Osteoblast (primary cell): Measurements from ENCODE around the gene ACACB. TPM values are rescaled to one million over a fixed set of nuclear protein-coding genes. Genes with fewer than 3 reads are reported as not detected.
"Not testable (repeated sequence)": the region's sequence is repeated elsewhere in the genome, so short reads cannot be mapped to it uniquely, and the experiment has no call there.

ENCODE experiments used
- DNase-seq: peaks from one replicate; pipeline ENCODE4 v3.0.0; 2011; ENCODE audit warnings: low spot score, mixed read lengths; ENCODE audit not compliant: insufficient read length; ENCODE audit errors: missing footprints
- H2AFZ ChIP-seq: 2 replicates; pipeline ENCODE4 v1.6.0; 2011; ENCODE audit warnings: mild to moderate bottlenecking, low read length
- H3K27ac ChIP-seq: 2 replicates; pipeline ENCODE4 v1.5.1; 2011; ENCODE audit warnings: mild to moderate bottlenecking, low read depth, low read length, moderate library complexity
- H3K27me3 ChIP-seq: 2 replicates; pipeline ENCODE4 v1.6.0; 2012; ENCODE audit warnings: mild to moderate bottlenecking, control low read depth, inconsistent platforms, low read length, moderate library complexity; ENCODE audit not compliant: insufficient read depth
- H3K36me3 ChIP-seq: 2 replicates; pipeline ENCODE4 v1.5.1; 2011; ENCODE audit warnings: mild to moderate bottlenecking, low read length, control low read depth, moderate library complexity; ENCODE audit not compliant: insufficient read depth
- H3K4me1 ChIP-seq: 2 replicates; pipeline ENCODE4 v1.5.1; 2011; ENCODE audit warnings: mild to moderate bottlenecking, low read length, control low read depth, moderate library complexity; ENCODE audit not compliant: insufficient read depth
- H3K4me2 ChIP-seq: 2 replicates; pipeline ENCODE4 v1.6.0; 2011; ENCODE audit warnings: mild to moderate bottlenecking, low read length; ENCODE audit not compliant: insufficient read depth
- H3K4me3 ChIP-seq: fragments of 200-600 bp; sonication (generic); 3 replicates; pipeline ENCODE4 v1.5.1; 2012; ENCODE audit warnings: mild to moderate bottlenecking, low read length, inconsistent platforms; ENCODE audit not compliant: insufficient read depth
- H3K79me2 ChIP-seq: 2 replicates; pipeline ENCODE4 v1.6.0; 2012; ENCODE audit warnings: mild to moderate bottlenecking, low read length, control low read depth, inconsistent platforms; ENCODE audit not compliant: insufficient read depth
- H3K9me3 ChIP-seq: 2 replicates; pipeline ENCODE4 v1.5.1; 2011; ENCODE audit warnings: low read depth, low read length, control low read depth
- H4K20me1 ChIP-seq: 2 replicates; pipeline ENCODE4 v1.6.0; 2012; ENCODE audit warnings: mild to moderate bottlenecking, low read length, control low read depth; ENCODE audit not compliant: insufficient read depth
- total RNA-seq: library from RNA; depleted of rRNA; stranded (reverse); fragments of >200 nt; gene quantifications from 2 replicates; pipeline ENCODE4 v1.2.3, GENCODE V29; 2012
- TF ChIP-seq, protein P1 (sequence below): IDR thresholded peaks from 2 replicates; pipeline ENCODE4 v1.5.1; 2011; ENCODE audit warnings: mild to moderate bottlenecking, low read depth, low read length, moderate library complexity; ENCODE audit errors: extremely low read depth

The ACACB gene
- total RNA-seq, 1 donor, result 13.8 TPM

DNA sequence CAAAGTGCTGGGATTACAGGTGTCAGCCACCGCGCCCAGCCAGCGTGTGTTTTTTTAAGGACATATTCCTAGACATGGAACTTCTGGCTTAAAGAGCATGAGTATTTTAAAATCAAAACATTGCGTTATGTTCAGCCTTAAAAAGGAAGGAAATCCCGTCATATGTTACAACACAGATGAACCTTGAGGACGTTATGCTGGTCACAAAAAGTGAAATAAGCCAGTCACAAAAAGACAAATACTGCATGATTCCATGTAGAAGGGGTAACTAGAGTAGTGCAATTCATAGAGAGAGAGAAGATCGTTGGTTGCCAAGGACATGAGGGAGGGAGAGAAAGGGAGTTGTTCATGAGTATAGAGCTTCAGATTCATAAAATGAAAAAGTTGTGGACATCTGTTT lies 53.9 kb downstream of the ACACB start:
- TF ChIP-seq, protein P1, sequence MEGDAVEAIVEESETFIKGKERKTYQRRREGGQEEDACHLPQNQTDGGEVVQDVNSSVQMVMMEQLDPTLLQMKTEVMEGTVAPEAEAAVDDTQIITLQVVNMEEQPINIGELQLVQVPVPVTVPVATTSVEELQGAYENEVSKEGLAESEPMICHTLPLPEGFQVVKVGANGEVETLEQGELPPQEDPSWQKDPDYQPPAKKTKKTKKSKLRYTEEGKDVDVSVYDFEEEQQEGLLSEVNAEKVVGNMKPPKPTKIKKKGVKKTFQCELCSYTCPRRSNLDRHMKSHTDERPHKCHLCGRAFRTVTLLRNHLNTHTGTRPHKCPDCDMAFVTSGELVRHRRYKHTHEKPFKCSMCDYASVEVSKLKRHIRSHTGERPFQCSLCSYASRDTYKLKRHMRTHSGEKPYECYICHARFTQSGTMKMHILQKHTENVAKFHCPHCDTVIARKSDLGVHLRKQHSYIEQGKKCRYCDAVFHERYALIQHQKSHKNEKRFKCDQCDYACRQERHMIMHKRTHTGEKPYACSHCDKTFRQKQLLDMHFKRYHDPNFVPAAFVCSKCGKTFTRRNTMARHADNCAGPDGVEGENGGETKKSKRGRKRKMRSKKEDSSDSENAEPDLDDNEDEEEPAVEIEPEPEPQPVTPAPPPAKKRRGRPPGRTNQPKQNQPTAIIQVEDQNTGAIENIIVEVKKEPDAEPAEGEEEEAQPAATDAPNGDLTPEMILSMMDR, result no peak
- no peak for DNase-seq
- no peaks in the 10 kb centered on the region for H4K20me1 ChIP-seq

DNA sequence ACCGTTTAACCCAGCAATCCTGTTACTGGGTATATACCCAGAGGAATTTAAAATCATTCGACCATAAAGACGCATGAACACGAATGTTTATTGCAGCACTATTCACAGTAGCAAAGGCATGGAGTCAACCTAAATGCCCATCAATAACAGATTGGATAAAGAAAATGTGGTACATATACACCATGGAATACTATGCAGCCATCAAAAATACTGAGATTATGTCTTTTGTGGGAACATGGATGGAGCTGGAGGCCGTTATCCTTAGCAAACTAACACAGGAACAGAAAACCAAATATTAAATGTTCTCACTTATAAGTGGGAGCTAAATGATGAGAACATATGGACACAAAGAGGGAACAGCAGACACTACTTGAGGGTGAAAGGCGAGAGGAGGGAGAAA lies 56.4 kb downstream of the ACACB start:
- not testable (repeated sequence) for H3K9me3 ChIP-seq, DNase-seq, H3K36me3 ChIP-seq, H2AFZ ChIP-seq, H3K4me2 ChIP-seq, H3K27me3 ChIP-seq, H3K4me1 ChIP-seq, H3K27ac ChIP-seq, H3K79me2 ChIP-seq, H4K20me1 ChIP-seq, H3K4me3 ChIP-seq

More for the DNA sequence above, 53.9 kb downstream of the ACACB start:
- no peaks in the 10 kb centered on the region for H3K9me3 ChIP-seq
- H3K27ac ChIP-seq, result no peak overlapping the region
- H3K4me2 ChIP-seq, result no peak overlapping the region
- H2AFZ ChIP-seq, result no peak overlapping the region
- H3K79me2 ChIP-seq, result no peaks in the 10 kb centered on the region
- H3K36me3 ChIP-seq, result no peaks in the 10 kb centered on the region
- no peaks in the 10 kb centered on the region for H3K27me3 ChIP-seq
- no peak overlapping the region for H3K4me3 ChIP-seq
- no peaks in the 10 kb centered on the region for H3K4me1 ChIP-seq

DNA sequence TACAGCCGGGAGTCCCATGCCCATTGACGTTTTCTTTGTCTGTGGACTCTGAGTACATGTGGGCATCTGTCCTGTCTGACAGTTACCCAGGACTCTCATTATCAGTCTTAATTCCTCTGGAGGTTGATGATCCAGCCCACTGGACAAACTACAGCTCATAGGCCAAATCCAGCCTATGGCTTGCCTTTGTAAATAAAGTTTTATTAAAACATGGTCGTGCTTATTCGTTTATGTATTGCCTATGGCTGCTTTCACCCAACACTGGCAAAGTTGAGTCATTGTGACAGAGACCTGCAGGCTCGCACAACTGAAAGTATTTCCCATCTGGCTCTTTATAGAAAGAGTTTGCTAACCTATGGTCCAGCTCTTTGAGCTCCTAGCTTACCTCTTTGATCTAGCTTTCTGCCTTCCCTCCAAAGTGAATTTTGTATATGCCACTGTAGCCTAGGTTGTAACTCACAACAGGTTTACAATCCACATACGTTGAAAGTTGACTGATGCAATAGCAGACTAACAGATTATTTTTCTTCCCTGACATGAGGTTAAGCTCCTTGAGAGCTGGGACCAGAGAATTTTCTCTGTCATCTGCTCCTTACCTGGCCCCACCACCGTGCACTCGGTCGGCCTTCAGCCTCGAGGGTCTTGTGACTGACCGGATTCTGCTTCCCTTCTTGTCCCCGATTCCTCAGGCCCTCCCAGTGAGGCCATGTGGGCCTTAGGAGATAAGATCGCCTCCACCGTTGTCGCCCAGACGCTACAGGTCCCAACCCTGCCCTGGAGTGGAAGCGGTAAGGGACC lies 57.3 kb downstream of the ACACB start:
- H3K4me1 ChIP-seq, result no peaks in the 10 kb centered on the region
- H3K4me2 ChIP-seq, result no peak overlapping the region
- no peaks in the 10 kb centered on the region for H3K79me2 ChIP-seq
- no peaks in the 10 kb centered on the region for H4K20me1 ChIP-seq
- no peak overlapping the region for H3K27ac ChIP-seq
- no peaks in the 10 kb centered on the region for H3K9me3 ChIP-seq
- H3K4me3 ChIP-seq, result no peak overlapping the region
- H3K36me3 ChIP-seq, result no peaks in the 10 kb centered on the region
- DNase-seq, result no peak
- TF ChIP-seq, protein P1, result no peak
- H3K27me3 ChIP-seq, result no peaks in the 10 kb centered on the region
- no peak overlapping the region for H2AFZ ChIP-seq

DNA sequence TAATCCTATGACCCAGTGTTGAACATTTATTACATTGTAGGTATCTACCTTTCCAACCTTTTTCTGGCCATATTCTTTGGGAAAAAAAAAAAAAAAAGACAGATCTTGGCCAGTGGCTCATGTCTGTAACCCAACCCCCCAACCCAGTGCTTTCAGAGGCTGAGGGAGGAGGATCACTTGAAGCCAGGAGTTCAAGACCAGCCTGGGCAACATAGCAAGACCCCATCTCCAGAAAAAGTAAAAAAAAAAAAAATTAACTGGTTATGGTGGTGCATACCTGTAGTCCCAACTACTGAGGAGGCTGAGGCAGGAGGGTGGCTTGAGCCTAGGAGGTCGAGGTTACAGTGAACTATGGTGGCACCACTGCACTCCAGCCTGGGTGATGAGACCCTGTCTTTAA lies 58.1 kb downstream of the ACACB start:
- no peak overlapping the region for H2AFZ ChIP-seq
- TF ChIP-seq, protein P1, result no peak
- no peak overlapping the region for H3K4me2 ChIP-seq
- H3K36me3 ChIP-seq, result no peaks in the 10 kb centered on the region
- H3K4me3 ChIP-seq, result no peak overlapping the region
- no peak overlapping the region for H3K27ac ChIP-seq
- no peak for DNase-seq
- no peaks in the 10 kb centered on the region for H3K79me2 ChIP-seq
- H4K20me1 ChIP-seq, result no peaks in the 10 kb centered on the region
- no peaks in the 10 kb centered on the region for H3K4me1 ChIP-seq
- H3K27me3 ChIP-seq, result no peaks in the 10 kb centered on the region
- H3K9me3 ChIP-seq, result no peaks in the 10 kb centered on the region
